GM20000 (cell line): ENCODE data around the gene FAM131B.
"Not testable (repeated sequence)": the region's sequence is repeated elsewhere in the genome, so short reads cannot be mapped to it uniquely, and the experiment has no call there.

Source experiments
- DNase-seq: peaks from one replicate; pipeline ENCODE4 v3.0.0; 2012; ENCODE audit warnings: low spot score
- TF ChIP-seq, protein P1 (sequence below): IDR thresholded peaks from 2 replicates; pipeline ENCODE4 v1.5.1; 2012; ENCODE audit warnings: mild to moderate bottlenecking, control low read depth; ENCODE audit errors: extremely low read depth, missing control alignments

Gene FAM131B

GRCh38 chr7:143406002-143406357 is 43.5 kb upstream of the FAM131B start:
- TF ChIP-seq, protein P1, sequence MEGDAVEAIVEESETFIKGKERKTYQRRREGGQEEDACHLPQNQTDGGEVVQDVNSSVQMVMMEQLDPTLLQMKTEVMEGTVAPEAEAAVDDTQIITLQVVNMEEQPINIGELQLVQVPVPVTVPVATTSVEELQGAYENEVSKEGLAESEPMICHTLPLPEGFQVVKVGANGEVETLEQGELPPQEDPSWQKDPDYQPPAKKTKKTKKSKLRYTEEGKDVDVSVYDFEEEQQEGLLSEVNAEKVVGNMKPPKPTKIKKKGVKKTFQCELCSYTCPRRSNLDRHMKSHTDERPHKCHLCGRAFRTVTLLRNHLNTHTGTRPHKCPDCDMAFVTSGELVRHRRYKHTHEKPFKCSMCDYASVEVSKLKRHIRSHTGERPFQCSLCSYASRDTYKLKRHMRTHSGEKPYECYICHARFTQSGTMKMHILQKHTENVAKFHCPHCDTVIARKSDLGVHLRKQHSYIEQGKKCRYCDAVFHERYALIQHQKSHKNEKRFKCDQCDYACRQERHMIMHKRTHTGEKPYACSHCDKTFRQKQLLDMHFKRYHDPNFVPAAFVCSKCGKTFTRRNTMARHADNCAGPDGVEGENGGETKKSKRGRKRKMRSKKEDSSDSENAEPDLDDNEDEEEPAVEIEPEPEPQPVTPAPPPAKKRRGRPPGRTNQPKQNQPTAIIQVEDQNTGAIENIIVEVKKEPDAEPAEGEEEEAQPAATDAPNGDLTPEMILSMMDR: no peak
- DNase-seq: no peak

DNA sequence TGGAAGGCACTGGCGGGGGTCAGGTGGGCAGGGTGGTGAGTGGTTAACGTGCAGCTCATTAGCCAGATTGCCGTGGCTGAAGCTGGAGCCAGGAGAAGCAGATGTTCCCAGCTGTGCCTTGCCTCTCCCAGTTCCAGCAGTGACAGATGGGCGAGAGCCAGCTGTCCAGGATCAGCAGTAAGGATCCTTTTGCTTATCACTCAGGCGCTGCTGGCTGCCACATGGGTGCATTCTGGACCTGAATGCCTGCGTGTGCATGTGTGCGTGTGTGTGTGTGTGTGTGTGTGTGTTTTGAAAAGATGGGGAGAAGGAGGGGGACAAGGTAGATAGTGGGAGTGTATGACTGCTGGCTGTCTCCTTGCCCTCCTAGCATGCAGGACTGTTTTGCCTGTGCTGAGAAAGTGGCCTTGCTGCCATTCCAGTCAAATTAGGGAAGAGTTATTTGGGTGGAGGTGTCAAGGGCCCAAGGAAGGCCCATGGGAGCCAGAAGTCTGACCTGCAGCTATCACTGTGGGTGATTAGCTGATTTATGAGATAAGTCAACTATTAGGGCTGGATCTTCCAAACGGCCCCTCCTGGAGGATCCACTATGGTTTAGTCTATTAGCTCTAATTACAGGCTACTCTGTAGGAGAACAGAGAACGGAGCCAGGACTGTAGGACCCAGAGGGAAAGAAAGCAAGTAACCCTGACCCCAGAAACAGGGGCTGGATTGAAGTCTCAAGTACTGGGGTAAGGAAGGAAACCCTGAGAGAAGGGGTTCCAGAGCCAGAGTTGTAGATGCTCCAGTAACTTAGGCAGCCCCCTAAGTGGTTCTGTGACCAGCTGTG is 42.9 kb upstream of the FAM131B start:
- DNase-seq: no peak
- TF ChIP-seq, protein P1: no peak

DNA sequence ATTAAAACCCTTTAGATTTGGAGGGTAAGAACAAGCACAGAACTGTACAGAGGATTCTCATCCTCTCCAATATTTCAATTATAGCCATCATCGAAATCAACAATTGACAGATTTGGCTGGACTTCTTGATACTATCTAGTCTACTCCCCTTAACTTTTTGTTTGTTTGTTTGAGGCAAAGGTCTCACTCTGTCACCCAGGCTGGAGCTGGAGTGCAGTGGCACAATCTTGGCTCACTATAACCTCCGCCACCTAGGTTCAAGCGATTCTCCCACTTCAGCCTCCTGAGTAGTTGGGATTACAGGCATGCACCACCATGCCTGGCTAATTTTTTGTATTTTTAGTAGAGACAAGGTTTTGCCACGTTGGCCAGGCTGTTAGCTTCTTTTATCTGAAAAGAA is 39.7 kb upstream of the FAM131B start:
- not testable (repeated sequence) for DNase-seq

GRCh38 chr7:143401265-143401664 is 38.8 kb upstream of the FAM131B start:
- TF ChIP-seq, protein P1: no peak

GRCh38 chr7:143399642-143400041 is 37.1 kb upstream of the FAM131B start:
- DNase-seq: no peak
- TF ChIP-seq, protein P1: no peak

More at GRCh38 chr7:143401265-143401664, 38.8 kb upstream of the FAM131B start:
- no peak for DNase-seq

GRCh38 chr7:143399151-143399550 is 36.6 kb upstream of the FAM131B start:
- TF ChIP-seq, protein P1: no peak
- no peak for DNase-seq

DNA sequence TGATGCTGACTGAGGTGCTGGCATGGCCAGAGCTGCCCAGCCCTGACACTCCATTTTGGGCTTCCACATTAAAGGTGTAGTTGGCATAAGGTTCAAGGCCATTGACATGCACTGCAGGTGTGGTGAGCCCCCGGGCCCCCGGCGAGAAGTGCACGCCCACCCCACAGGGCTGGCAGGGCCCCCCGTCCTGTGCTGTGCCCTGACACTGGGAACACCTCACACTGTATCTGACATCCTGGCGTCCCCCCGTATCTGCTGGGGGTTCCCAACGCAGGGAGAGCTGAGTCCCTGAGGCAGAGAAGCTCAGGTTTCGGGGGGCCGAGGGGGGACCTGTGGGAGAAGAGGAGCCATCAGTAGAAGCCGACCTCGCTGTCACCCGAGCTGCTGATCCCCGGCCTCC is 36.1 kb upstream of the FAM131B start:
- DNase-seq: no peak
- TF ChIP-seq, protein P1: no peak

DNA sequence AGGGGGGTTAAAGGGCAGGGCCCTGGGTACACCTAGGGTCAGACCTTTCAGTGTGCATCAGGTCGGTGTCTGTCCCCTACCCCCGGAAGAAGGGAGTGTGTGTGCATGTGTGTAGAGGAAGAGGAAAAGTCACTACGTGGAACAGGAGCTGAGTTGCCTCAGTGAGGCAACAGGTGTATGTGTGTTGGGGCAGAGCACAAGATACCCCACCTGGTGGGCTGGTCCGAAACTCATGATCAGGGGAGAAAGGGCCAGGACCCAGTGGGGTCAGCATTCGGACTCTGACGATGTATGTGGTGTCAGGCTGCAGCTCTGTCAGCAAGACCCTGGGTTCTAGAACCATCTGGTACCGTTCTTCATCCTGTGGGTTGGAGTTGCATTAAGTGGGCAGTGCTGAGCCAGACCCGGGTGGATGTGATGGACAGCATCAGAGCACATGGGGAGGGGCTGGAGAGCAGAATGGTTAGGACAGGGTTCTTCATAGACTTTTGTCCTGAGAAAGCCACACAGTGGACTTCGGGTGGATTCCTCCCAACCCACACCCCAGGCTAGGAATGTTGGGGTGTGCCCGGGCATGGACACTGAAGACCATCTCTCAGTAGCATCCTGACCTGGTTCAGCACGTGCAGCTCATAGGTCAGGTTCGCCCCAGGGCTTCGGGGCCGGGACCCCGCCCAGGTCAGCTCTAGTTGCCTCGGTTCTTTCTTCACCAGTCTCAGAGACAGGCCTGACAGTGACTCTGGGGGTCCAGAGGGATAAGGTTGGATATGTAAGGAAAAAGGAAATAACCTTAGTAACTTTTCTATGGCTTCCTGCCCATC is 35.4 kb upstream of the FAM131B start:
- no peak for DNase-seq
- TF ChIP-seq, protein P1: no peak
